Measurements from ENCODE around the gene SRP54.

- TF ChIP-seq TRIM28 (IDR thresholded peaks at IDR 0.05; ENCODE audit: borderline replicate concordance, low read length), result no peak
- no peak for TF ChIP-seq YY1 (tag by site-specific recombination; IDR thresholded peaks at IDR 0.05)
- TF ChIP-seq PBX3 (CRISPR knock-in tag; IDR thresholded peaks at IDR 0.05), result no peak
Measured at GRCh38 chr14:34933301-34933700, 49.5 kb upstream of the SRP54 start.
